ENCODE data around the gene FRMD7. TPM values are rescaled to one million over a fixed set of nuclear protein-coding genes. Genes with fewer than 3 reads are reported as not detected.

Gene FRMD7
- total and polyA plus RNA-seq, 10 of the 15 experiments (the other 5 are each of a cell fraction or from before 2014, with no cell fraction given) = 0.03 to 0.94 TPM; not detected in 8

DNA sequence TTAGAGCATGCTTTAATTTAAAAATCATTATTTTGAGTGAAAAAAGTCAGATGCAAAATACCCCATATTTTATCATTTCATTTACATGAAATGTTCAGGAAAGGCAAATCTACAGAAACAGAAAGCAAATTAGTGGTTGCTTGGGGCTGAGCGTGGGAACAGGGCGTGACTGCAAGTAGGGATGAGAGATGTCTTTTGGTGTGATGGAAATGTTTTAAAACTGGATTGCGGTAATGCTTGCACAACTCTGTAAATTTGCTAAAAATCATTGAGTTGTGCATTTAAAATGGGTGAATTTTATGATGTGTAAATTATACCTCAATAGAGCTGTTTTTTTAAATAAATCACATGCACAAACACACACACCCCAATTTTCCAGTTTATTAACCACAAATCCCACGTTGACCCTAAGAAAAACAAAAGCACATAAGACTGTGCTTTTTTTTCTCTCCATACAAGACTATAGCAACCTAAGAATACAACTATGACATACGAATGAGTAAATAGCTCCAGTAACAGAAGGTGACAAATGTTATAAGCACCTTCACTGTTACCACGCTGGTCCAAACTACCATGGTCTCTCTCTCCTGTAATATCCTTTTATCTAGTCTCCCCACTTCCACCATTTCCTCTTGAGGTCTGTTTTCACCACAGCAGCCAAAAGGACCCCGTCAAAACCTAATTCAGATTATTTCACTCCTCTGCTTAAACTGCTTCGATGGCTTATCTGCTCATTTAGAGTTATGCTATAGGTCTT is 37.2 kb downstream of the FRMD7 start:
- FAIRE-seq = no peak
- Histone ChIP-seq H3K9me3 (replicated peaks; ENCODE audit: control insufficient read depth, insufficient read depth, low read length) (no peaks in the 10 kb centered on the region), H2AFZ (ENCODE audit: control insufficient read depth, low read depth, low read length) (no peak overlapping the region), H3K4me3 (no peak overlapping the region), H4K20me1 (ENCODE audit: control insufficient read depth, insufficient read depth) (no peaks in the 10 kb centered on the region), H3K27ac (ENCODE audit: control insufficient read depth, insufficient read depth) (no peak overlapping the region), H3K27me3 (replicated peaks in 1 of 2; ENCODE audit: control insufficient read depth in 2 of 2, insufficient read depth in 2 of 2, low read length in 1 of 2) (no peaks in the 10 kb centered on the region; a peak in 1 of 4 replicates), H3K79me2 (ENCODE audit: control insufficient read depth, insufficient read depth, low read length) (no peaks in the 10 kb centered on the region), H3K9ac (ENCODE audit: control insufficient read depth, insufficient read depth, low read length) (no peak overlapping the region), H3K4me2 (ENCODE audit: control insufficient read depth, insufficient read depth) (no peak overlapping the region), H3K36me3 (ENCODE audit: control insufficient read depth in 2 of 2, insufficient read depth in 2 of 2, low read length in 1 of 2) (no peaks in the 10 kb centered on the region), H3K4me1 (ENCODE audit: control insufficient read depth, insufficient read depth, low read length) (no peaks in the 10 kb centered on the region)
- POLR2A ChIA-PET = no interaction called here
- 25% methylated on average over 8 of the region's 8 CpGs for WGBS (ENCODE audit: insufficient coverage, insufficient replicate concordance, low lambda C conversion rate, missing lambda C conversion rate)
- DNase-seq (ENCODE audit: low read depth, low spot score) = no peak
- CTCF ChIA-PET = interaction anchor here (0.6 to 5.5 kb wide), 6 partner anchors 9 to 277 kb away, joined by 3 to 102 read pairs (median 11); partner anchors contain the start of gene RAP2C
- intact Hi-C loops (cut with micrococcal nuclease; ENCODE audit: unreplicated experiment) (no loop called here), in situ Hi-C loops (cut with MboI) (no loop called here)
- RAD21 ChIA-PET (ENCODE audit: unreplicated experiment) = interaction anchor here (0.7 to 4.2 kb wide), 4 partner anchors 131 to 524 kb away, joined by 3 to 69 read pairs (median 4); partner anchors contain the start of gene RAP2C
- TF ChIP-seq HDAC6 (IDR thresholded peaks at IDR 0.05; ENCODE audit: unreplicated experiment) (no peak), ZNF207 (IDR thresholded peaks at IDR 0.05; ENCODE audit: borderline replicate concordance) (no peak), ZSCAN29 (IDR thresholded peaks at IDR 0.05) (no peak), ZNF217 (IDR thresholded peaks at IDR 0.05) (no peak)
- TF ChIP-seq, protein P1, sequence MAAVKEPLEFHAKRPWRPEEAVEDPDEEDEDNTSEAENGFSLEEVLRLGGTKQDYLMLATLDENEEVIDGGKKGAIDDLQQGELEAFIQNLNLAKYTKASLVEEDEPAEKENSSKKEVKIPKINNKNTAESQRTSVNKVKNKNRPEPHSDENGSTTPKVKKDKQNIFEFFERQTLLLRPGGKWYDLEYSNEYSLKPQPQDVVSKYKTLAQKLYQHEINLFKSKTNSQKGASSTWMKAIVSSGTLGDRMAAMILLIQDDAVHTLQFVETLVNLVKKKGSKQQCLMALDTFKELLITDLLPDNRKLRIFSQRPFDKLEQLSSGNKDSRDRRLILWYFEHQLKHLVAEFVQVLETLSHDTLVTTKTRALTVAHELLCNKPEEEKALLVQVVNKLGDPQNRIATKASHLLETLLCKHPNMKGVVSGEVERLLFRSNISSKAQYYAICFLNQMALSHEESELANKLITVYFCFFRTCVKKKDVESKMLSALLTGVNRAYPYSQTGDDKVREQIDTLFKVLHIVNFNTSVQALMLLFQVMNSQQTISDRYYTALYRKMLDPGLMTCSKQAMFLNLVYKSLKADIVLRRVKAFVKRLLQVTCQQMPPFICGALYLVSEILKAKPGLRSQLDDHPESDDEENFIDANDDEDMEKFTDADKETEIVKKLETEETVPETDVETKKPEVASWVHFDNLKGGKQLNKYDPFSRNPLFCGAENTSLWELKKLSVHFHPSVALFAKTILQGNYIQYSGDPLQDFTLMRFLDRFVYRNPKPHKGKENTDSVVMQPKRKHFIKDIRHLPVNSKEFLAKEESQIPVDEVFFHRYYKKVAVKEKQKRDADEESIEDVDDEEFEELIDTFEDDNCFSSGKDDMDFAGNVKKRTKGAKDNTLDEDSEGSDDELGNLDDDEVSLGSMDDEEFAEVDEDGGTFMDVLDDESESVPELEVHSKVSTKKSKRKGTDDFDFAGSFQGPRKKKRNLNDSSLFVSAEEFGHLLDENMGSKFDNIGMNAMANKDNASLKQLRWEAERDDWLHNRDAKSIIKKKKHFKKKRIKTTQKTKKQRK (IDR thresholded peaks at IDR 0.05; ENCODE audit: low read depth, low read length) = no peak
- BruUV-seq (replicated peaks) = no TSS peak
- SMC1A ChIA-PET (ENCODE audit: uncharacterized antibody, unreplicated experiment) = interaction anchor here (1.1 to 2.9 kb wide), 6 partner anchors 12 to 249 kb away, joined by 3 to 13 read pairs (median 10); partner anchors contain the start of gene RAP2C
- no peak for ATAC-seq
